Measurements from ENCODE around the gene SYT8.

DNA sequence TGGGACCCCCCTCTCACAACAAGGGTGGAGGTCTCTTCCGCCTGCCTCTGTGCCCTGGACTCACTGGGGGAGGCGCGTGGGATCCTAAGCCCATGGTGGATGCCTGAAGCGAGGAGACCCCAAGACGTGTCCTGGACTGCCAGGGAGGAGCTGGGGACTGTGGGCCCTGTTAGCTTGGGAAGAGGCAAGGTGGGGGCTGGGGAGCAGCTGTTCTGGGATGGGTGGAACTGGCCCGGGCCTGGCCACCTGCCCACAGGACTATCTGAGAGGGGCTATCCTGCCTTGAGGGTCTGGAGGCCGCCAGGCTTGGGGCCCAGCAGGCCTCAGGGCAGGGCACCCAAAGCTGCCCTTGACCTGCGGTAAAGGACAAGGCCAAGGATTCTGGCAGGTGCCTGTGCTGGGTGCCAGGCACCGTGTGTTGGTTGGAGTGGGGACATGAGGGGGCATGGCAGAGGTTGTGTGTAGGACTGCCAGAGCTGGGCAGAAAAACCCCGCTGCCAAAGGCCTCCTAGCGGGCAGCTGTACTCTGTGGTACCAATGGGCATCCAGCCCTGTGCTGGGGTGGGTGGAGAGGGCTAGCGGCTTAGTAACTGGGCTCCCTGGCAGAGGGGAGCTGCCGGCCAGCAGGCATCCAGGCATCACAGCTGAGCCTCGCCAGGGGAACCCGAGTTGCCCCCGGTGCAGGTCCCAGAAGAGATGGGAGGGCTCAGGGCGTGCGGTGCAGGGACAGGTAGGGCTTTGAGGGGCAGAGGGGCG lies 18.8 kb downstream of the SYT8 start:
- TF ChIP-seq, protein P1, sequence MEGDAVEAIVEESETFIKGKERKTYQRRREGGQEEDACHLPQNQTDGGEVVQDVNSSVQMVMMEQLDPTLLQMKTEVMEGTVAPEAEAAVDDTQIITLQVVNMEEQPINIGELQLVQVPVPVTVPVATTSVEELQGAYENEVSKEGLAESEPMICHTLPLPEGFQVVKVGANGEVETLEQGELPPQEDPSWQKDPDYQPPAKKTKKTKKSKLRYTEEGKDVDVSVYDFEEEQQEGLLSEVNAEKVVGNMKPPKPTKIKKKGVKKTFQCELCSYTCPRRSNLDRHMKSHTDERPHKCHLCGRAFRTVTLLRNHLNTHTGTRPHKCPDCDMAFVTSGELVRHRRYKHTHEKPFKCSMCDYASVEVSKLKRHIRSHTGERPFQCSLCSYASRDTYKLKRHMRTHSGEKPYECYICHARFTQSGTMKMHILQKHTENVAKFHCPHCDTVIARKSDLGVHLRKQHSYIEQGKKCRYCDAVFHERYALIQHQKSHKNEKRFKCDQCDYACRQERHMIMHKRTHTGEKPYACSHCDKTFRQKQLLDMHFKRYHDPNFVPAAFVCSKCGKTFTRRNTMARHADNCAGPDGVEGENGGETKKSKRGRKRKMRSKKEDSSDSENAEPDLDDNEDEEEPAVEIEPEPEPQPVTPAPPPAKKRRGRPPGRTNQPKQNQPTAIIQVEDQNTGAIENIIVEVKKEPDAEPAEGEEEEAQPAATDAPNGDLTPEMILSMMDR (IDR thresholded peaks at IDR 0.05): no peak
- TF ChIP-seq EZH2 (IDR thresholded peaks at IDR 0.05; ENCODE audit: borderline replicate concordance, insufficient read depth, low read depth, low read length, poor library complexity, severe bottlenecking): no peak

Measured in B cell (primary cell).